HL-60 (cell line): Measurements from ENCODE around the gene HASPIN.

Experiments used
- DNase-seq, 2 experiments: peaks; one replicate each; pipeline ENCODE4 v3.0.0-alpha.2; 2010 to 2020; ENCODE audit warnings: low read depth in 1 of 2, low spot score in 1 of 2
- H3K27ac ChIP-seq: fragments of 250-450 bp; sonication (Bioruptor Pico); replicated peaks from 2 replicates; pipeline ENCODE4 v1.5.1; 2020; ENCODE audit warnings: mild to moderate bottlenecking, moderate library complexity
- H3K27me3 ChIP-seq: fragments of 250-450 bp; sonication (Bioruptor Pico); 2 replicates; pipeline ENCODE4 v1.5.1; 2021; ENCODE audit warnings: mild to moderate bottlenecking, moderate library complexity; ENCODE audit not compliant: insufficient read depth, poor library complexity, severe bottlenecking
- H3K4me3 ChIP-seq: replicated peaks from 2 replicates; pipeline ENCODE4 v1.5.1; 2011; ENCODE audit warnings: mild to moderate bottlenecking, control low read depth, low read length; ENCODE audit not compliant: insufficient read depth
- CTCF ChIP-seq: IDR thresholded peaks from one replicate; pipeline ENCODE4 v1.5.1; 2011; ENCODE audit warnings: low read length, control low read depth, inconsistent platforms; ENCODE audit not compliant: insufficient read depth
- GABPA ChIP-seq: IDR thresholded peaks from 2 replicates; pipeline ENCODE4 v1.6.1; 2012; ENCODE audit warnings: low read depth
- POLR2AphosphoS5 ChIP-seq: IDR thresholded peaks from 2 replicates; pipeline ENCODE4 v1.6.1; 2012; ENCODE audit warnings: low read depth
- REST ChIP-seq: IDR thresholded peaks from 2 replicates; pipeline ENCODE4 v1.6.1; 2012; ENCODE audit warnings: low read depth; ENCODE audit not compliant: insufficient replicate concordance
- SPI1 ChIP-seq: IDR thresholded peaks from 2 replicates; pipeline ENCODE4 v1.6.1; 2012; ENCODE audit warnings: low read depth, mild to moderate bottlenecking, borderline replicate concordance

Gene HASPIN

GRCh38 chr17:3763777-3764170 lies 40.1 kb downstream of the HASPIN start:
- TF ChIP-seq CTCF (no peak), GABPA (no peak), POLR2AphosphoS5 (no peak), REST (no peak), SPI1 (no peak)
- no peak overlapping the region for H3K27ac ChIP-seq
- no peak overlapping the region for H3K4me3 ChIP-seq
- no peak for DNase-seq
- H3K27me3 ChIP-seq, result no peaks in the 10 kb centered on the region

- no peak for DNase-seq
- no peak overlapping the region for H3K4me3 ChIP-seq
- no peaks in the 10 kb centered on the region for H3K27me3 ChIP-seq
- H3K27ac ChIP-seq, result no peak overlapping the region
- TF ChIP-seq POLR2AphosphoS5 (no peak), GABPA (no peak), CTCF (no peak), REST (no peak), SPI1 (no peak)
Observed at GRCh38 chr17:3765981-3766380, 42.3 kb downstream of the HASPIN start.

GRCh38 chr17:3766779-3767178 lies 43.1 kb downstream of the HASPIN start:
- TF ChIP-seq GABPA, result no peak
- TF ChIP-seq CTCF, result no peak
- no peak for TF ChIP-seq REST
- no peak for TF ChIP-seq SPI1
- no peak for TF ChIP-seq POLR2AphosphoS5
- Histone ChIP-seq H3K4me3 (no peak overlapping the region), H3K27me3 (no peaks in the 10 kb centered on the region), H3K27ac (no peak overlapping the region)
- no peak for DNase-seq
